GM19328 (cell line): ENCODE measurements around the gene APRT.
A peak's percentile ranks its signal among the peaks of the same experiment; 100 is the strongest.

ENCODE experiments used
- ATAC-seq: cut with Tn5 transposase; IDR thresholded peaks from one replicate; pipeline ENCODE4 v1.9.1; 2021; ENCODE audit warnings: mild to moderate bottlenecking, moderate library complexity; ENCODE audit not compliant: unreplicated experiment

Gene APRT, protein sequence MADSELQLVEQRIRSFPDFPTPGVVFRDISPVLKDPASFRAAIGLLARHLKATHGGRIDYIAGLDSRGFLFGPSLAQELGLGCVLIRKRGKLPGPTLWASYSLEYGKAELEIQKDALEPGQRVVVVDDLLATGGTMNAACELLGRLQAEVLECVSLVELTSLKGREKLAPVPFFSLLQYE

DNA sequence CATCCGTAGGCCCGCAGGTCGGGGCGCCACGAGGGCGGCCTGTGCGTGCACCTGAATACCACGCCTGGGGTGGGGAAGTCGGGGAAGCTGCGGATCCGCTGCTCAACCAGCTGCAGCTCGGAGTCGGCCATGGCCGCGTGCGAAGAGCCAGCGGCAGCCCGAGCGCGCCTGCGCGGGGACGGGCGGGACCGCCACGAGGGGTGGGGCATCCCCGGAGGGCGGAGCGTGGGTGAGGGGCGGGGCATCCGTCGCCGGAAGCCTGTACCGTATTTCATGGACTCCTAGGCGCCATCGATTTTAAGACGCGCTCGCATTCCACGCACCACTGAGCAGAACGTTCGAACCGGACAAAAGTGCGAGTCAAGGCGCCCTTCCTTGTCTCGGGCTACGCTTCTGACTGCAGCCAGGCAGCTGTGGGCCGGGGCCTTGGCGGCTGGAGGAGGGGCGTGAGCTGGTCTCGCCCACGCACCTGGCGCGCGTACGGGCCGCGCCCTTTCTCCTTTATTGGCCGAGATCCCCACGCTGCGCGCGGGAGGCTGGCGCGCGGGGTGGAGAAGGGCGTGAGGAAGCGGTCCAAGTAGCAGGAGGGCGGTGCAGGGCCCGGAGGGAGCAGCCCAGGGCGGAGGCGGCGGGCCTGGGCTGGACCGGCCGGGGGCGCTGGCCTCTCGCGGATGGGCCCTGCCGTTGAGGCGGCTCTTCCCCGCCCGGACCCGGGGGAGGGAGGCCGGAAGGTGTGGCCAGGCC is at the start of gene APRT:
APRT (minus strand) TSS at position 160 of the 744 bp plus-strand sequence; CDS start at position 131, 29 bp downstream.
- ATAC-seq = peak; percentile 69

DNA sequence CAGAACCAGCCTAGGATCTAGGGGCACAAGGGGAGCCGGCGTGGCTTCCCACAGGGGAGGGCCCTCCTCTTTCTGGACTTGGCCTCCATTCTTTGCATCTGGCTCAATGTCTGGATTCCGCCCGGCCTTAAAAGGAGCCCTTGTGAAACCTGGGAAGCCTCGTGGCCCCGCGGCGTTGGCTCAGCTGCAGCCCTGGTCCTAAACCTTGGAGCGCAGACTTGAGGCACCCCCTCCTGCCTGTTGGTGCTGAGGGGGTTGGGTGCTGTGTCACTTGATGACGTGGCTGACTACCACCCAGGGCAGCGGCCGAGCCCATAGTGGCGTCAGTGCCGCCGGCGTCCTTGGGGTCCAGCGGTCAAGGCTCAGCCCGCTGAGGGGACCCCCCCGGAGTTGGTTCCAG is 49.6 kb upstream of the APRT start:
- ATAC-seq = no peak

DNA sequence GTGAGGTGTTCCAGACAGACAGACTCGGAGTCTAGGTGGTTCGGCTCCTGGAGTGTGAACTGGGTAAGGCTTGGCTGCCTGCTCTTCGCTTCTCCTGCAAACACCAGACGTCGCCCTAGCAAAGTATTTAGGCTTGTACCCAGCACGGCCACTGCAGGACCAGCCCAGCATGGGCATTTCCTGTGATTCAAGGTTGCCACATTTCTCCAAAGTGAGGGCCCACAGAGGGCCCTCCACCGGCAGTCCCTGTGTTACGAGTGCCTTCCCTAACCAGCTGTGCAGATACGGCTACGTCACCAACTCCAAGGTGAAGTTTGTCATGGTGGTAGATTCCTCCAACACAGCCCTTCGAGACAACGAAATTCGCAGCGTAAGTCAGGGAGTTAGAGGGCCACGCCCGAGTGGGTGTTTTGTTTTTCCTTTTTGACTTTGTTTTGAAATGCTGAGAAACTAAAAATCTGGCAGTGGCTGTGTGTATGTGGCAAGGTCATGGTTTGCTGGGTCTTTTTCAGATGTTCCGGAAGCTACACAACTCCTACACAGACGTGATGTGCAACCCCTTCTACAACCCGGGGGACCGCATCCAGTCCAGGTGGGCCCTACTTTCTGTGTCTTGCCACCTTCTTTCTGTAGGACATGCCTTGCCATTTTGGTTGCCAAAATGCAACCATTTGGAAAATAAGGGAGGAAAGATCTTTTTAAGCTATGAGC is 47.8 kb upstream of the APRT start:
- no peak for ATAC-seq

DNA sequence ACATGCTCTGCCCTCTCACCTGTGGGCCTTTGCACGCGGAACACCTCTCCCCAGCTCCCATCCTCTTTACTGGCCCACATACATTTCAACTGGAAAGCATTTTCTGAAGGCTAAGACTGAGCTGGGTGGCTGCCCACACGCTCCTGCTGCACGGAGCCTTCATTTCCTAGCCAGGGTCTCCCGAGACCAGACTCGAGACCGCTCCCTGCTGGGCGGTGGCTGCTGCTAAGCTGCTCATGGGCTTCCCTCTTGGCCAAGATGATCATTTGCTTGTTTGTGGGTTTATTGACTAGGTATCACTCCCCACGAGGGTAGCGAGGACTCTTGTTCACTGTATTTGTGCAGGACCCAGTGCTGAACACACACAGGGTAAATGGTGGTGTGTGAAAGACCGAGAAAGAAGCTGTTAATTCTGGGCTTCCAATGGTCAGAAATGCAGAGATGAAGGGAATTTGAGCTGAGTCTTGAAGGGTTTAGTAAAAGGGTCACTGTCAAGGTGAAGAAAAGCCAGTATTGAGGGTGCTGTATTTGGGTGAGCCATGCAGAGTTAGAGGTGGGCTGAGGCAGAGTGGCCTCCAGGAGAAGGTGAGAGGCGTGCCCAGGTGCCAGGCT is 46.1 kb upstream of the APRT start:
- ATAC-seq = no peak

DNA sequence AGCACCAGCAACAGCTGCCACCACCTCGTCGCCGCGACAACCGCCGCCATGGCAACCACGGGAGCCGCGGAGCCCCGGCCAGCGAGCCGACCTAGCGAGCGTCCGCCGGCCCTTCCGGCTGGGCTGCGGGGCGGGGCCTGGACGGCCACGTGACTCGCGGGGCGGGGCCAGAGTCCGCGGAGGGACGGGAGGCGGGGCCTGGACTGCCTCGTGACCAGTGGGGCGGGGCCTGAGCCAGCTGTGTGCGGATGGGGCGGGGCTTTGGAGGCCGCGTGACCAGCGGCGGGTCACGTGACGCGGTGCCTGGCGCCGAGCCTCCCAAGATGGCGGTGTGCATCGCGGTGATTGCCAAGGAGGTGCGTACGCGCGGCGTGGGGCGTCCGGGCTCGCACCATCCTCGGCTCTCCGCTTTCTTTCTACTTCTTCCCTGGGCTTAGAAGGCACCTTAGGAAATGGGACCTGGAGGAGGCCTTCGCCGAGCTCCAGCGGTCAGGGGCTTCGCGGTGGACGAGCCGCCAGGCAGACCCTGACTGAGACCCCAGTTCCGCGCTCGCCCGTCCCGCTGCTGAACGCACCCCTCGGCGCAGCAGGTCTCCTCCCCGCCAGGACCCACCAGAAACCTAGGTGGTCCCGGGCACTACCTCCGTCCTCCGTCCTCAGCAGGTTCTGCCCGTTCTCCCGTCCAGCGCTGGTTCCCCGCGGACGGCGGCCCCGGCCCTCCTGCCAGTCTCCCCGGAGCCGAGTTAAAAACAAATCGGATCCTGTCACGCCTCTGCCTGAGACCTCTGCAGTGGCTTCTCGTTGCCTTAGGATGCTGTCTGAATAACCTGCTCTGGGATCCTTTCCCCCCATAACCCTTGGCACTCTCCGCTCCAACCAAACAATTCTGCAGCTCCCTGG is 45.4 kb upstream of the APRT start, which contains the start of the genes GALNS and TRAPPC2L:
GALNS (minus strand) TSS at position 120 of the 900 bp plus-strand sequence; CDS start at position 50, 70 bp downstream.
TRAPPC2L (plus strand) TSS at position 300 of the 900 bp plus-strand sequence; CDS start at position 324, 24 bp downstream.
- peak; percentile 82 for ATAC-seq

DNA sequence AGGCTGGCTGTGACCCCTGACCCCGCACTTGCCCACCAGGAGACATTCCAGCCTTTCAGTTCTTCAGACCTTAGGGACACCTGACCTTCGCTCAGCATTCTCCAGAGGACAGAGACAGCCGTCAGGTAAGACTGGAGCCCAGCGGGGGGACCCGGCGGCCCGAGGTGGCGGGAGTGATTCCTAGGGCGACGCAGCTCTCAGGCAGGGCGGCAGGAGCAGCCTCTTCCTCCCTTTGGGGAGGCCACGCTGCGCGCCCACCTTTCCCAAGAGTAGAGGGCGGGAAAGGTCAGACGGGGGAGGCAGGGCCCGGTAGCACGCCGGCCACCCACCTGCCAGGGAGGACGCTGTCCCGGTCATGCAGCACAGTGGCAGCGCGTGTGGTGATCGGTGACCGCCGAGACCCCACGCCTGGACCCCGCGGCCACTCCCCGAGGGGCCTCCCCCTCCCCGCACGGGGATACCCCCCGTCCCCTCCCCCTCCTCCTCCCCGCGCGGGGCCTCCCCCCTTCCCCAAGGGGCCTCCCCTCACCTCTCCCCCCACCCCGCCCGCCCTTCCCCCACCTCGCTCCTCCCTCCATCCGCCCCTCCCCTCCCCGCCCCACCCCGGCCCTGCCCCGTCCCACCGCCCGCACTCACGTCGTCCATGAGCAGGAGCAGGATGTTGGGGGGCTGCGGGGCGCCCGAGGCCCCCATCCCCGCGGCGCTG is 44.5 kb upstream of the APRT start:
- peak; percentile 17 for ATAC-seq

DNA sequence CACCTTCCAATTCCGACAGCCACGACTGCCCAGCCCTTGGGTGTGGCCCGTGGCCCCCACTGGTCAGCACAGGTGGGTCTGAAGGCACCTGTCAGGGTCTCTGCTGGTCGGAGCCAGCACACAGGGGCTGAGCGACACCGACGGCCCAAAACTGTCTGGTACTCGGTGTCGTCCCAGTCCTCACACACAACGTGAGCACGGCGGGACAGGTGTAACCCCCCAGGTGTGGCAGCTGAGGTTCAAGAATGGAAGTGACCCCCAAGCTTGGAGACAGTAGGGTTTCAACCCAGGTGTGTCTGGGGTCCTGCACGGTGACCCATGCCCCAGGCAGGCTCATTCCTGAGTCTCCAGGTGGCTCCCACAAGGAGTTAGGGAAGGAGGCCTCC is 44.0 kb upstream of the APRT start:
- no peak for ATAC-seq

DNA sequence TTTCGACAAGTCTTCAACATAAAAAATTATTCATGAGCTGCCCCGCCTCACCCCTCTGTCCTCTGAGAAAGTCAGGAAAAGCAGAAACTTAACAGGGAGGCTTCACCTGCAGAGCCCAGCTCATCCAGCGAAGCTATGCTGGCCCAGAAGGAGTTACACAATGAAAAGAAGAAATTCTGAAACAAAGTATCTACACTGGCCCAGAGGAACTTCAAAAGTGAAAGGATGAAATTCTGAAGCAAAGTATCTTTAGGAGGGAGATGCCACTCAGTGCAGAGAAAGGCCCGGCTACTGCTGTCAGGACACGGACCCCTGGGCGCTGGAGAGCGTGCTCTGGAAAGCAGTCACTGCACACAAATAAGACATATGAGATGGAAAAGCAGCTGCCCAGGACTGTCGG is 43.4 kb upstream of the APRT start:
- ATAC-seq = no peak

DNA sequence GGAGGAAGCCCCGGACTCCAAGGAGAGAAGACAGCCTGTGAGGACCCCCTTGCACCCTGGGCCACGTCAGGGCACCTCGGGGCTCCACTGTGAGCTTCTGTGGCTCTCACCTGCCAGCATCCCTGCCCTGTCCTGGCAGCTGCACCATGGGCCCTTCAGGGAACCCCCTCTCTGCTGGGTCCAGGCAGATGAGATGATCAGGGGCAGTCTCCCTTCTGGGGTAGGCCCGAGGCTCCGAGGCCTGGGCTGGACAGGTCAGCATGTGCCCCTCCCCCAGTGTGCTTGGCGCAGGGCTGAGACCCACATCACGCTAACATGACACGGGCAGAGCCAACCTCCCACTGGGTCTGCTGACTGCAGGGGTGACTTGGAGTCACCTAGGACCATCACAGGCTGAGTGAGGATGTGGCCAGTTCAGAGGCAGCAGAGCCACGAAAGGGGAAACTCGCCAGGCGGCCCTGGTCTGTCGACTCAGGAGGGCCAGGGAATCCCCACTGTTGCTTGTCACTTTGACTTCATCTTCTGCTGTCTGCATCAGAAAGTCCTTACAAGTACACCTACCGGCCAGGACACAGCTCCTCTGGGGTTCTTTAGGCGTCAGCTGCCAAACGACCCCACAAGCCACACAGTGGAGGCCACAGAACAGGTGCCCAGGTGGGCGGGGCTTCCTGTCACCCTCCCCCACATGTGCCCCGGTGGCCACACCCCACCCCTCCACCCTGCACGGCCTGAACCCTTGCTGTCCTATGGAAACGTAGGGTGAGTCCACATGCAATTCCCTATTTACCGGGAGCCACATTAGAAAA is 42.8 kb upstream of the APRT start:
- no peak for ATAC-seq

DNA sequence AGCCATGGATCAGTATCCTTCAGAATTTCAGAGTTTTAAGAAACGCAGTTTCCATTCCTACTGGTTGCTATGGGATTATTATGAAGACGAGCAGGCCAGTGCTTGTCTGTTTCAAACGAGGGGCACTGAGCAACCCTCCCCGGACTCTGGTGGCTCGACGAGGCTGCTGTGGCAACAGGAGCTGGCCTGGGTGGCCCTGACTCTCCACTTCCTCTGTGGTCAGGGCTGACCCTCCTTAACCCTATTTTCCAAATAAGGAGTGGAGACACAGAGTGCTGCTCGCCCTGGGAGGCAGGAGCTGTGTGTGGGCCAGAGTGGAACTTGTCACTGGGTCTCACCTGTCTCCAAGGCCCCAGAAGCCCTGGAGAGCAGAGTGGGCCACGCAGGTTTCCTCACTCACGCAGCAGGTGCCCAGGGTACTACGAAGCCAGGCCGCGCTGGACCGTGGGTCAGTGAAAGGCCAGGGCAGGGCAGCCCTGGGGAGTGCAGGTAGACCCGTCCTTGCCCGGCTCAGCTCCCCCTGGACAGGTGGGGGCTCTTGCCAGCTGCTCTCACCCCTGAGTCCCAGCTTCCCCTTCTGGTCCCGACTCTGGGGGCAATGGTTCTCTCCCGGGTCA is 41.7 kb upstream of the APRT start:
- no peak for ATAC-seq

DNA sequence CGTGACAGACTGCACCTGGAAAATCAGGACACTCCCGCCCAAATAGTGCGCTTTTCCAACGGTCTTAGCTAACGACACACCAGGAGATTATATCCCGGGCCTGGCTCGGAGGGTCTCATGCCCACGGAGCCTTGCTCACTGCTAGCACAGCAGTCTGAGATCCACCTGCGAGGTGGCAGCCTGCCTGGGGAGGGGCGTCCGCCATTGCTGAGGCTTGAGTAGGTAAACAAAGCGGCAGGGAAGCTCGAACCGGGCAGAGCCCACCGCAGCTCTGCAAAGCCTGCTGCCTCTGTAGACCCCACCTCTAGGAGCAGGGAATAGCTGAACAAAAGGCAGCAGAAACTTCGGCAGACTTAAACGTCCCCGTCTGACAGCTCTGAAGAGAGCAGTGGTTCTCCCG is 39.9 kb upstream of the APRT start:
- no peak for ATAC-seq

DNA sequence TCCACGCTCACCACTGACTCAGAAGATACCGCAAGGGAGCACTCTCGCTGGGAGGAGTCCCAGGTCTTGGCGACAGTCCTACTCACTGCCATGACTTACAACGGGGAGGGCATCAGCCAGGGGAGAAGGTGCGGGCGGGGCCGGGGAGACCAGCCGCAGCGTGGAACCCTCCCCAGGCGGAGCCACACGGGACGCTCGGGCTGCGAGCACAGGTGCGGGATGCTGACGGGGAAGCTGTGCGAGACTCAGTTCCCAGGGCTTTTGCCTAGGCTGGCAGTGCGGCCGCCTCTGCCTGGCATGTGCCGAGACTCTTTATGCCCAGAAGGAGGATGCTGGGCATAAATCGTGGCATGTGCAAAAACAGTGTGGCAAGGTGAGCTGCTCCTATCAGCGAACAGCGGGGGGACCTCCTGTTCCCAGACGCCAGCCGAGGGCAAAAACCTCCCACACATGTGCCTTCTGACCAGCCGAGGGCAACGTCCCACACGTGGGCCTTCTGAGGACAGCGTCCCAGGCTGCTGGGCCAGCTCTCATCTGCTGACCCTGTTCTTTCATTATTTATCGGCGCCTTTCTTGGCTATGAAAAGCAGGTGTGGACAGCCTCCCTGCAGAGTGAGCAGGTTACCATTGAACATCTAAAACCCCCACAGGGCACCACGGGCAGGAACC is 38.9 kb upstream of the APRT start:
- no peak for ATAC-seq

DNA sequence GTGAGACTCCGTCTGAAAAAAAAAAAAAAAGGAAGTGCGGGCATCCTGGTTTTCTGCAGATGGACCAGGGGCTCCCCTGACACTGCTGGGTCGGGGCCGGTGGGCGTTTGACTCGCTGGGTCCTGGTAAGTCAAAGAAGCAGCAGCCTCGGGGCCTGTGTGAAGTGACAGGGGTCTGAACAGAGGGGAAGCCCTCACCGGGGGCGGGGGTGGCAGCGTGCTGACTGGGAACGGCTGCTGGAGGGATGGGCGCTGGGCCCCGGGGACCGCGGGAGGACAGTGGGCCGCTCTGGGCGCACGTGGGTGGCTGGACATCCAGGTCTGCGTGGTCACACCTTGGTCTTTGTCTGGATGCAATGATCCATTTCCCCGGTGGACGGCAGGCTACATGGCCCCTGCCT is 36.8 kb upstream of the APRT start:
- no peak for ATAC-seq

DNA sequence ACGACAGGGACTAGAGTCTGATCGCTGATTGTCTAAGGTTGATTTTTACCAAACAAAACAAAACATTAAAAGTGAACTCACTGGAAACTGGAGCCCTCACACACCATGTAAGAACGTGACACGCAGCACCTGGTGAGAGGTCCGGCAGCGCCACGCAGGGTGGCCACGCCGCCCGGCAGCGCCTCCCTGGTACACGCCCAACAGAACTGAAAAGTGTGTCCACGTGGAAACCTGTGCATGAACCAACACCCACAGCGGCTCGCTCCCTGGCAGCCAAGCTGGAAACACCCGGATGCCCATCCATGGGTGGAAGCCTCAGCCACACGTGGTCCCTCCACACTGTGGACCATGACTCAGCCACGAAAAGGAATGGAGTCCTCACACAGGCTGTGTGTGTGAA is 35.9 kb upstream of the APRT start:
- ATAC-seq = no peak

DNA sequence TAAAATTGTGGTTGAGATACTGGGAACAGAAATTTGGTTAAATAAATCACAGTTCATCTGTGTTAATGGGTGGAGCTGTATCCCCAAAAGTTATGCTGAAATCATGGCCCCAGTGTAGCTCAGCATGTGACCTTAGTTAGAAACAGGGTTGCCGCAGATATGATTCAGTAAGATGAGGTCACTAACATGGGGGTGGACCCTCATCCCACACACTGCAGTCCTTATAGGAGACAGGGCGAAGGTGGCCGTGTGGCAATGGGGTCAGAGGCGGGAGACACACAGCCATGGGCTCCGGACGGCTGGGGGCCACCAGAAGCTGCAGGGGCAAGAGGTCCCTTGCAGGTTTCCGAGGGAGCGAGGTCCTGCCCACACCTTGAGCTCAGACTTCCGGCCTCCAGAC is 34.4 kb upstream of the APRT start:
- ATAC-seq = no peak

DNA sequence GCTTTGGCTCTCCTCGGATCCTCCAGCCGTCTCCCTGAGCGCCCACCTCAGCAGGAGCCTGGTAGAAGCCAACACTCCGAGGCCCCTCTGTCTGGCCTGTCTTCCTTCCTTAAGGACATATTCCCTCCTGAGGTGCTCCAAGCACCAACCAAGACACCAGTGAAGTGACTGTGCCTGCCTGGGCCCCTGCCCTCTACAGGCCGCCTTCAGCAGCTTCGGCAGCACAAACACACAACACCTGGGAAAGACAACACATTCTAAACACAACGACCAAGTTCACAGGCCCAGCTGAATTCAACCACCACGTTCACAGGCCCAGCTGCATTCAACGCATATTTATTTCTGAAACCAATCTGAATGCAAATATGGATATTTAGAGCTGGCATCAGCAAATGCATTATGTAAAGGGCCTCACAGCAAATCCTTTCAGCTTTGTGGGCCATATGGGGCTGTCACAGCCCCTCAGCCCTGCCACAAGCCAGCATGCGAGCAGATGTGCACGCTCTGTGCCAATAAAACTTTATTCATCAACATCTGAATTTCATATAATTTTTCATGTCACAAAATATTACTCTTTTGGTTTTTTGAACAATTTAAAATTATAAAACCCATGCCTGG is 32.8 kb upstream of the APRT start:
- ATAC-seq = no peak

DNA sequence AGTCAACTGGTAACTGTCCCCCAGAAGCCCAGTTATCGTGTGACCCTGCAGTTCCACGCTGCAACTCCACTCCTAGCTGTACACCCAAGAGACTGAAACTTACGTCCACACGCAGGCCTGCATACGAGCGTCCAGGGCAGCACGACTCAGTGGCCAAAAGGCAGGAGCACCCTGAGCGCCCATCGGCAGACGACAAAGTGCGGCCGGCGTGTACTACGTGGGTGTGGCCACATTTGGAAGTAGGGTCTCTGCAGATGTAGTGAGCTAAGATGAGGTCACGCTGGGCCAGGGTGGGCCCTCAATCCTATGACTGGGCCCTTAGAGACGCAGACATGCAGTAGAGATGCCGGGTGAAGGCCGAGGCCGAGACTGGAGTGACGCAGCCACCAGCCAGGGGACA is 31.5 kb upstream of the APRT start:
- ATAC-seq = no peak

DNA sequence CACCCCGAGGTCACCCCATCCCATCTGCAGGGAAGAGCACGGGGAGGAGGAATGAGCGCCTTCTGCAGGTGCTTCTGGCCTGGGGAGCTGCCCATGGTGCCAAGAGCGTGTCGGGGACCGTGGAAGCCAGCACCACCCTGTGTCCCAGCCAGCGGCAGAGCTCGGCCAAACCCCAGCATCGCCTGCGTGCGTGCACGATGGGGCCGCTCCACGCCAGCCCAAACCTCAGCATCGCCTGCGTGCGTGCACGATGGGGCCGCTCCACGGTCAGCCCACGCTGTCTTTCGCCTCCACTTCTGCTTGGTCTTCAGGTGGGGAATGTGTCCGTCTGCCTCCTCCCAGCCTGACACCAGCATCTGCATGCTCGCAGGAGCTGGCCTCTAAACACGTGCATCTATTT is 31.1 kb upstream of the APRT start:
- no peak for ATAC-seq
